Measurements from ENCODE around the gene MT2A.

The MT2A gene

GRCh38 chr16:56623637-56624036, 15.3 kb downstream of the MT2A start:
- Histone ChIP-seq H3K79me2 (ENCODE audit: insufficient read depth, low read length) (no peaks in the 10 kb centered on the region), H3K9me2 (ENCODE audit: low read depth, low read length) (no peaks in the 10 kb centered on the region), H2AFZ (ENCODE audit: low read length) (no peak overlapping the region), H3K4me2 (ENCODE audit: low read length) (no peak overlapping the region), H3K9ac (ENCODE audit: low read length) (no peak overlapping the region), H3F3A (ENCODE audit: insufficient read depth, low read length) (no peaks in the 10 kb centered on the region), H3K4me3 (ENCODE audit: low read depth, low read length, poor library complexity, severe bottlenecking) (no peak overlapping the region), H3K27ac (ENCODE audit: low read depth, low read length, poor library complexity, severe bottlenecking) (no peak overlapping the region), H3K9me3 (ENCODE audit: low read length) (no peaks in the 10 kb centered on the region), H3K36me3 (ENCODE audit: insufficient read depth, low read length) (no peaks in the 10 kb centered on the region), H3K4me1 (ENCODE audit: insufficient read depth, low read length, severe bottlenecking) (no peaks in the 10 kb centered on the region), H4K20me1 (ENCODE audit: insufficient read depth, low read length) (no peaks in the 10 kb centered on the region), H3K27me3 (ENCODE audit: insufficient read depth, low read length) (no peaks in the 10 kb centered on the region)
- no peak for TF ChIP-seq EZH2 (IDR thresholded peaks at IDR 0.05; ENCODE audit: borderline replicate concordance, low read length)
- no peak for TF ChIP-seq CTCF (IDR thresholded peaks at IDR 0.05; ENCODE audit: low read length)

GRCh38 chr16:56625140-56625942, 17.0 kb downstream of the MT2A start, which contains the start of gene MT1E:
TSS of gene MT1E (plus strand) at chr16:56625781. CDS start at chr16:56625852, 71 bp downstream.
- Histone ChIP-seq H2AFZ (ENCODE audit: low read length) (no peak within 1 kb of the TSS), H3K4me3 (ENCODE audit: low read depth, low read length, poor library complexity, severe bottlenecking) (no peak within 1 kb of the TSS), H4K20me1 (ENCODE audit: insufficient read depth, low read length) (no peaks in the 10 kb centered on the region), H3K79me2 (ENCODE audit: insufficient read depth, low read length) (no peaks in the 10 kb centered on the region), H3K4me1 (ENCODE audit: insufficient read depth, low read length, severe bottlenecking) (no peaks in the 10 kb centered on the region), H3K9ac (ENCODE audit: low read length) (no peak within 1 kb of the TSS), H3K36me3 (ENCODE audit: insufficient read depth, low read length) (no peaks in the 10 kb centered on the region), H3F3A (ENCODE audit: insufficient read depth, low read length) (no peaks in the 10 kb centered on the region), H3K27ac (ENCODE audit: low read depth, low read length, poor library complexity, severe bottlenecking) (no peak within 1 kb of the TSS), H3K9me2 (ENCODE audit: low read depth, low read length) (no peaks in the 10 kb centered on the region), H3K27me3 (ENCODE audit: insufficient read depth, low read length) (no peaks in the 10 kb centered on the region), H3K4me2 (ENCODE audit: low read length) (no peak within 1 kb of the TSS), H3K9me3 (ENCODE audit: low read length) (no peaks in the 10 kb centered on the region)
- TF ChIP-seq EZH2 (IDR thresholded peaks at IDR 0.05; ENCODE audit: borderline replicate concordance, low read length) (no peak), CTCF (IDR thresholded peaks at IDR 0.05; ENCODE audit: low read length) (no peak)

- TF ChIP-seq EZH2 (IDR thresholded peaks at IDR 0.05; ENCODE audit: borderline replicate concordance, low read length): no peak
- no peak for TF ChIP-seq CTCF (IDR thresholded peaks at IDR 0.05; ENCODE audit: low read length)
- H3K9me2 ChIP-seq (ENCODE audit: low read depth, low read length): no peaks in the 10 kb centered on the region
- H3K4me2 ChIP-seq (ENCODE audit: low read length): no peak overlapping the region
- H4K20me1 ChIP-seq (ENCODE audit: insufficient read depth, low read length): no peaks in the 10 kb centered on the region
- no peak overlapping the region for H3K27ac ChIP-seq (ENCODE audit: low read depth, low read length, poor library complexity, severe bottlenecking)
- no peaks in the 10 kb centered on the region for H3K79me2 ChIP-seq (ENCODE audit: insufficient read depth, low read length)
- no peak overlapping the region for H3K4me3 ChIP-seq (ENCODE audit: low read depth, low read length, poor library complexity, severe bottlenecking)
- H2AFZ ChIP-seq (ENCODE audit: low read length): no peak overlapping the region
- no peak overlapping the region for H3K9ac ChIP-seq (ENCODE audit: low read length)
- H3K27me3 ChIP-seq (ENCODE audit: insufficient read depth, low read length): no peaks in the 10 kb centered on the region
- no peaks in the 10 kb centered on the region for H3K36me3 ChIP-seq (ENCODE audit: insufficient read depth, low read length)
- no peaks in the 10 kb centered on the region for H3K4me1 ChIP-seq (ENCODE audit: insufficient read depth, low read length, severe bottlenecking)
- no peaks in the 10 kb centered on the region for H3F3A ChIP-seq (ENCODE audit: insufficient read depth, low read length)
- no peaks in the 10 kb centered on the region for H3K9me3 ChIP-seq (ENCODE audit: low read length)
Measured at GRCh38 chr16:56625943-56626654, 17.7 kb downstream of the MT2A start.
